K562 (cell line): Measurements from ENCODE around the gene PSMC4. TPM values are rescaled to one million over a fixed set of nuclear protein-coding genes. Genes with fewer than 3 reads are reported as not detected.

Experiments used
- CREM ChIP-seq: IDR thresholded peaks from 2 replicates; pipeline ENCODE4 v1.6.1; 2014; ENCODE audit warnings: antibody characterized with exemption, low read depth
- EHMT2 ChIP-seq: fragments of 450-650 bp; IDR thresholded peaks from 2 replicates; pipeline ENCODE4 v1.6.1; 2018; ENCODE audit warnings: antibody characterized with exemption
- HSF4 ChIP-seq: fragments of 250-450 bp; sonication (Bioruptor Pico); IDR thresholded peaks from 2 replicates; pipeline ENCODE4 v2.1.2; 2022; ENCODE audit warnings: mild to moderate bottlenecking, moderate library complexity, borderline replicate concordance
- KLF10 ChIP-seq: fragments of 250-450 bp; sonication (Bioruptor Pico); IDR thresholded peaks from 2 replicates; pipeline ENCODE4 v1.6.1; 2021; ENCODE audit warnings: matching md5 sums
- MCM5 ChIP-seq: fragments of 450-650 bp; IDR thresholded peaks from 2 replicates; pipeline ENCODE4 v1.6.1; 2016; ENCODE audit warnings: low read depth
- MYC ChIP-seq, 2 experiments: fragments of 250-450 bp in 1 of 2; sonication (Bioruptor Pico) in 1 of 2; IDR thresholded peaks; 2 replicates each; pipeline versions ENCODE4 v1.5.1 to v1.6.1; 2012 to 2021; ENCODE audit warnings: low read depth in 2 of 2, borderline replicate concordance in 1 of 2, improper control_type of control experiment in 1 of 2, low read length in 1 of 2, mild to moderate bottlenecking in 1 of 2, moderate library complexity in 1 of 2
- NONO ChIP-seq, 2 experiments: fragments of 200-400 bp in 1 of 2; fragments of 450-650 bp in 1 of 2; formaldehyde crosslinking in 1 of 2; IDR thresholded peaks; 2 replicates each; pipeline ENCODE4 v1.6.1; 2017; ENCODE audit warnings: low read depth in 2 of 2, mild to moderate bottlenecking in 2 of 2, moderate library complexity in 2 of 2, low read length in 1 of 2
- RBM34 ChIP-seq: fragments of 200-400 bp; formaldehyde crosslinking; IDR thresholded peaks from 2 replicates; pipeline ENCODE4 v1.6.1; 2018; ENCODE audit warnings: low read length, borderline replicate concordance; ENCODE audit not compliant: insufficient read depth
- SMARCA4 ChIP-seq: fragments of 450-650 bp; IDR thresholded peaks from 2 replicates; pipeline ENCODE4 v1.6.1; 2016
- SNRNP70 ChIP-seq: fragments of 200-400 bp; formaldehyde crosslinking; optimal IDR thresholded peaks from 2 replicates; pipeline ENCODE3; 2017; ENCODE audit warnings: low read depth, low read length
- TAF7 ChIP-seq: fragments of 450-650 bp; IDR thresholded peaks from 2 replicates; pipeline ENCODE4 v1.6.1; 2016; ENCODE audit warnings: missing genetic modification characterization, missing compliant biosample characterization
- ZNF707 ChIP-seq: fragments of 250-450 bp; sonication (Bioruptor Pico); conservative IDR thresholded peaks from 2 replicates; pipeline ENCODE4 v1.8.0; 2022; ENCODE audit warnings: inconsistent platforms, mild to moderate bottlenecking, moderate library complexity
- polyA plus RNA-seq, 8 experiments: library from polyadenylated mRNA; depleted of rRNA in 4 of 8; stranded (reverse) in 5 of 8; unstranded in 3 of 8; fragments of >200 nt; fragmentation: Nextera tagmentation in 2 of 8; fragmentation: Illumina TruSeq in 1 of 8; extraction: Ambion mirVana in 2 of 8; extraction: Trizol in 1 of 8; gene quantifications; 2 replicates each; pipeline versions ENCODE4 v1.2.1 to v1.2.3, GENCODE V29; 2011 to 2014; ENCODE audit warnings: inconsistent platforms in 1 of 8, missing spikeins in 1 of 8
- total RNA-seq, 7 experiments: library from RNA; depleted of rRNA in 6 of 7; stranded (reverse); fragments of >200 nt in 6 of 7; fragmentation: Illumina TruSeq in 2 of 7; extraction: Trizol in 2 of 7; gene quantifications; 2 replicates each; pipeline versions ENCODE4 v1.2.1 to v1.2.3, GENCODE V29; 2011 to 2021; ENCODE audit warnings: low replicate concordance in 1 of 7
- TF ChIP-seq, protein P1 (sequence below): fragments of 450-650 bp; IDR thresholded peaks from 2 replicates; pipeline ENCODE4 v1.7.1; 2018; ENCODE audit warnings: mild to moderate bottlenecking, low read depth; ENCODE audit not compliant: partially characterized antibody
- TF ChIP-seq, protein P2 (sequence below): fragments of 250-450 bp; sonication (Bioruptor Pico); IDR thresholded peaks from 2 replicates; pipeline ENCODE4 v1.4.0; 2020; ENCODE audit warnings: mild to moderate bottlenecking
- TF ChIP-seq, protein P3 (sequence below): conservative IDR thresholded peaks from 2 replicates; pipeline ENCODE4 v1.6.1; 2011; ENCODE audit warnings: low read depth, mild to moderate bottlenecking, low read length; ENCODE audit not compliant: control insufficient read depth
- TF ChIP-seq, protein P4 (sequence below): fragments of 450-650 bp; formaldehyde crosslinking; IDR thresholded peaks from 2 replicates; pipeline ENCODE4 v1.4.0; 2022; ENCODE audit warnings: missing genetic modification characterization
- TF ChIP-seq, protein P5 (sequence below): fragments of 200-800 bp; sonication (Bioruptor generic); IDR thresholded peaks from 2 replicates; pipeline ENCODE4 v1.6.1; 2017; ENCODE audit warnings: missing genetic modification characterization, missing compliant biosample characterization
- TF ChIP-seq, protein P6 (sequence below): fragments of 250-450 bp; sonication (Bioruptor Pico); IDR thresholded peaks from 2 replicates; pipeline ENCODE4 v1.6.1; 2021; ENCODE audit warnings: mild to moderate bottlenecking

Gene PSMC4
- total and polyA plus RNA-seq, 9 of the 15 experiments (the other 6 are each of a cell fraction or from before 2014, with no cell fraction given) = 45.9 to 475 (median 142) TPM

DNA sequence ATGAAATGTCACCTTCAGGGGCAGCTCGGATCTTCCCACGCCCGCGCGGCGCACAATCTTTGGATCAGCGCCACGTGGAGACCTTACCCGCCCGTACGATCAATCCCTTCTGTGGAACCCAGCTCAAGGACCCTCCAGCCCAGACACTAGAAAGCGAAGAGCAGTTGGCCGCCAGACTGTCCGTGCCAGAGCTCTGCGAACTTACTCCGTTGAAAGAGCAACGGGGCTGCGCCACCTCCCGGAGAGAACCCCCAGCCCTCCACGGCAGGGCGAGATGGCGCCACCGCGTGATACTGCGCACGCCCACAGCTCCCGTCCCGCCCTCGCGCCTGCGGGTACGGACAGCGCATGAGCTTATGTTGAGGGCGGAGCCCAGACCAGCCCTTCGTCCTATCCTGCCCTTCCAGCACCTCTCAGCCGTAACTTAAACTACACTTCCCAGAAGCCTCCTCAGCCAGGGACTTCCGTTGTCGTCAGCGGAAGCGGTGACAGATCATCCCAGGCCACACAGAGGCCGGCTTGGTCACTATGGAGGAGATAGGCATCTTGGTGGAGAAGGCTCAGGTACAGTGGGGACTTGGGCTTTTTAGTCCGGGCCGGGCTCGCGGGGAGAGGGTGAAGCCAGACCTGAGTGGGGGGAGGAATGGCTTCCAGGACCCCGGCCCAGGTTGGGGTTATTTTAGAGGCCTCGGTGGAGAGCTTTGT, at the start of gene PSMC4 (continued):
- TF ChIP-seq, protein P1, sequence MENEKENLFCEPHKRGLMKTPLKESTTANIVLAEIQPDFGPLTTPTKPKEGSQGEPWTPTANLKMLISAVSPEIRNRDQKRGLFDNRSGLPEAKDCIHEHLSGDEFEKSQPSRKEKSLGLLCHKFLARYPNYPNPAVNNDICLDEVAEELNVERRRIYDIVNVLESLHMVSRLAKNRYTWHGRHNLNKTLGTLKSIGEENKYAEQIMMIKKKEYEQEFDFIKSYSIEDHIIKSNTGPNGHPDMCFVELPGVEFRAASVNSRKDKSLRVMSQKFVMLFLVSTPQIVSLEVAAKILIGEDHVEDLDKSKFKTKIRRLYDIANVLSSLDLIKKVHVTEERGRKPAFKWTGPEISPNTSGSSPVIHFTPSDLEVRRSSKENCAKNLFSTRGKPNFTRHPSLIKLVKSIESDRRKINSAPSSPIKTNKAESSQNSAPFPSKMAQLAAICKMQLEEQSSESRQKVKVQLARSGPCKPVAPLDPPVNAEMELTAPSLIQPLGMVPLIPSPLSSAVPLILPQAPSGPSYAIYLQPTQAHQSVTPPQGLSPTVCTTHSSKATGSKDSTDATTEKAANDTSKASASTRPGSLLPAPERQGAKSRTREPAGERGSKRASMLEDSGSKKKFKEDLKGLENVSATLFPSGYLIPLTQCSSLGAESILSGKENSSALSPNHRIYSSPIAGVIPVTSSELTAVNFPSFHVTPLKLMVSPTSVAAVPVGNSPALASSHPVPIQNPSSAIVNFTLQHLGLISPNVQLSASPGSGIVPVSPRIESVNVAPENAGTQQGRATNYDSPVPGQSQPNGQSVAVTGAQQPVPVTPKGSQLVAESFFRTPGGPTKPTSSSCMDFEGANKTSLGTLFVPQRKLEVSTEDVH = peak; percentile 90
- no peak for TF ChIP-seq KLF10 (CRISPR knock-in tag)
- TF ChIP-seq ZNF707 (CRISPR knock-in tag) = no peak
- TF ChIP-seq, protein P2, sequence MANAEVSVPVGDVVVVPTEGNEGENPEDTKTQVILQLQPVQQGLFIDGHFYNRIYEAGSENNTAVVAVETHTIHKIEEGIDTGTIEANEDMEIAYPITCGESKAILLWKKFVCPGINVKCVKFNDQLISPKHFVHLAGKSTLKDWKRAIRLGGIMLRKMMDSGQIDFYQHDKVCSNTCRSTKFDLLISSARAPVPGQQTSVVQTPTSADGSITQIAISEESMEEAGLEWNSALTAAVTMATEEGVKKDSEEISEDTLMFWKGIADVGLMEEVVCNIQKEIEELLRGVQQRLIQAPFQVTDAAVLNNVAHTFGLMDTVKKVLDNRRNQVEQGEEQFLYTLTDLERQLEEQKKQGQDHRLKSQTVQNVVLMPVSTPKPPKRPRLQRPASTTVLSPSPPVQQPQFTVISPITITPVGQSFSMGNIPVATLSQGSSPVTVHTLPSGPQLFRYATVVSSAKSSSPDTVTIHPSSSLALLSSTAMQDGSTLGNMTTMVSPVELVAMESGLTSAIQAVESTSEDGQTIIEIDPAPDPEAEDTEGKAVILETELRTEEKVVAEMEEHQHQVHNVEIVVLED = no peak
- peak; percentile 96 for TF ChIP-seq CREM
- TF ChIP-seq, protein P3, sequence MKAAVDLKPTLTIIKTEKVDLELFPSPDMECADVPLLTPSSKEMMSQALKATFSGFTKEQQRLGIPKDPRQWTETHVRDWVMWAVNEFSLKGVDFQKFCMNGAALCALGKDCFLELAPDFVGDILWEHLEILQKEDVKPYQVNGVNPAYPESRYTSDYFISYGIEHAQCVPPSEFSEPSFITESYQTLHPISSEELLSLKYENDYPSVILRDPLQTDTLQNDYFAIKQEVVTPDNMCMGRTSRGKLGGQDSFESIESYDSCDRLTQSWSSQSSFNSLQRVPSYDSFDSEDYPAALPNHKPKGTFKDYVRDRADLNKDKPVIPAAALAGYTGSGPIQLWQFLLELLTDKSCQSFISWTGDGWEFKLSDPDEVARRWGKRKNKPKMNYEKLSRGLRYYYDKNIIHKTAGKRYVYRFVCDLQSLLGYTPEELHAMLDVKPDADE = peak; percentile 92
- TF ChIP-seq RBM34 = no peak
- peak; percentile 92 for TF ChIP-seq MYC (IDR thresholded peaks at IDR 0.05; ENCODE audit: low read depth, low read length)
- peak; percentile 93 for TF ChIP-seq MYC (CRISPR knock-in tag; IDR thresholded peaks at IDR 0.05; ENCODE audit: borderline replicate concordance, low read depth)
- TF ChIP-seq, protein P4, sequence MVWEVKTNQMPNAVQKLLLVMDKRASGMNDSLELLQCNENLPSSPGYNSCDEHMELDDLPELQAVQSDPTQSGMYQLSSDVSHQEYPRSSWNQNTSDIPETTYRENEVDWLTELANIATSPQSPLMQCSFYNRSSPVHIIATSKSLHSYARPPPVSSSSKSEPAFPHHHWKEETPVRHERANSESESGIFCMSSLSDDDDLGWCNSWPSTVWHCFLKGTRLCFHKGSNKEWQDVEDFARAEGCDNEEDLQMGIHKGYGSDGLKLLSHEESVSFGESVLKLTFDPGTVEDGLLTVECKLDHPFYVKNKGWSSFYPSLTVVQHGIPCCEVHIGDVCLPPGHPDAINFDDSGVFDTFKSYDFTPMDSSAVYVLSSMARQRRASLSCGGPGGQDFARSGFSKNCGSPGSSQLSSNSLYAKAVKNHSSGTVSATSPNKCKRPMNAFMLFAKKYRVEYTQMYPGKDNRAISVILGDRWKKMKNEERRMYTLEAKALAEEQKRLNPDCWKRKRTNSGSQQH = no peak
- no peak for TF ChIP-seq MCM5
- TF ChIP-seq EHMT2 = no peak
- no peak for TF ChIP-seq HSF4 (CRISPR knock-in tag)
- TF ChIP-seq SNRNP70 = no peak
- TF ChIP-seq, protein P5, sequence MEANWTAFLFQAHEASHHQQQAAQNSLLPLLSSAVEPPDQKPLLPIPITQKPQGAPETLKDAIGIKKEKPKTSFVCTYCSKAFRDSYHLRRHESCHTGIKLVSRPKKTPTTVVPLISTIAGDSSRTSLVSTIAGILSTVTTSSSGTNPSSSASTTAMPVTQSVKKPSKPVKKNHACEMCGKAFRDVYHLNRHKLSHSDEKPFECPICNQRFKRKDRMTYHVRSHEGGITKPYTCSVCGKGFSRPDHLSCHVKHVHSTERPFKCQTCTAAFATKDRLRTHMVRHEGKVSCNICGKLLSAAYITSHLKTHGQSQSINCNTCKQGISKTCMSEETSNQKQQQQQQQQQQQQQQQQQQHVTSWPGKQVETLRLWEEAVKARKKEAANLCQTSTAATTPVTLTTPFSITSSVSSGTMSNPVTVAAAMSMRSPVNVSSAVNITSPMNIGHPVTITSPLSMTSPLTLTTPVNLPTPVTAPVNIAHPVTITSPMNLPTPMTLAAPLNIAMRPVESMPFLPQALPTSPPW = peak; percentile 31; the same call in 1 of the 2 replicates
- TF ChIP-seq, protein P6, sequence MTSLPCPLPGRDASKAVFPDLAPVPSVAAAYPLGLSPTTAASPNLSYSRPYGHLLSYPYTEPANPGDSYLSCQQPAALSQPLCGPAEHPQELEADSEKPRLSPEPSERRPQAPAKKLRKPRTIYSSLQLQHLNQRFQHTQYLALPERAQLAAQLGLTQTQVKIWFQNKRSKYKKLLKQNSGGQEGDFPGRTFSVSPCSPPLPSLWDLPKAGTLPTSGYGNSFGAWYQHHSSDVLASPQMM (CRISPR knock-in tag) = no peak
- TF ChIP-seq TAF7 (tag) = peak; percentile 83
- 0 out of 2 replicates have a peak, but pooled peaks have one; percentile 41 for TF ChIP-seq SMARCA4
- no peak for TF ChIP-seq NONO (IDR thresholded peaks at IDR 0.05; ENCODE audit: low read depth in 2 of 2, low read length in 1 of 2)
